Measurements from ENCODE around the gene DLG2.
A peak's percentile ranks its signal among the peaks of the same experiment; 100 is the strongest.

Gene DLG2

GRCh38 chr11:84465040-84465439 lies 1162.1 kb downstream of the DLG2 start:
- DNase-seq (ENCODE audit: low spot score): no peak

DNA sequence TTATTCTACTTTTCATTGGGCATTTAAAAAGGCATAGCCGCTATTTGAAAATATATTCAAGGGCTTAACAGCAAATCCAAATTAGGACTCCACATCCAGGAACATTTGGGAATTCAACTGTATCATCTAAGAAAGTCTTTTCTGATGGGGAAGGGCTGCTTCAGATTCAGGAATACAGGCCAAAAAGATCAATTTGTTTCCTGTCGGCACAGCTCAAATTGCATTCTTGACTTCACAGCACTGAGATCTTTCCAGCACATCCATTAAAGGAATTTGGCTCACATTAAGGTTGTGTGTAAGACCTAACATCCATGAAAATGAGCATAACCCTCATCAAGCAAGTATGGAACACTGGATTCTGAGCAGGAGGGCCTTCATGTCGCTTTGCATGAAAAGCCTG lies 1171.5 kb downstream of the DLG2 start:
- no peak for DNase-seq (ENCODE audit: low spot score)

GRCh38 chr11:84452211-84452610 lies 1174.9 kb downstream of the DLG2 start:
- DNase-seq (ENCODE audit: low spot score): no peak

- DNase-seq (ENCODE audit: low spot score): no peak
These were observed 1188.6 kb downstream of the DLG2 start for GRCh38 chr11:84438565-84438964.

- no peak for DNase-seq (ENCODE audit: low spot score)
These were observed 1189.8 kb downstream of the DLG2 start for GRCh38 chr11:84437071-84437980.

DNA sequence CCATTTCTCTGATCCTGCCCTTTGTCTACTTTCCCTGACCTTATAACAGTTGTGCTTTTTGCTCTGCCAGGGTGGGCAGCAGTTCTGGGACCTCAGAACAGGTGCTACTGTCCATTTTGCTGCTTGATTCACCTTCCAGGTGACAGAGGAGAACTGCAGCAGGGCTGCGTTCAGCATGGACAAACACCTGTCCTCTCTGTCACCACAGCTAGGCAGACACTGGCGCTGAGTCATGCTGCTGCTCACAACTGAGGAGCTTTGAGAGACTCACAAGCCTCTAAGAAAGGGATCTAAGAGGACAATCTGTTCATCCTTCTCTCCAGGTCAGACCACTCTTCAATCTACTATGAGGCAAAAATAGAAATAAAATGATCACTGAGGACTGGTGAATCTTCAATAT lies 1196.5 kb downstream of the DLG2 start:
- no peak for DNase-seq (ENCODE audit: low spot score)

DNA sequence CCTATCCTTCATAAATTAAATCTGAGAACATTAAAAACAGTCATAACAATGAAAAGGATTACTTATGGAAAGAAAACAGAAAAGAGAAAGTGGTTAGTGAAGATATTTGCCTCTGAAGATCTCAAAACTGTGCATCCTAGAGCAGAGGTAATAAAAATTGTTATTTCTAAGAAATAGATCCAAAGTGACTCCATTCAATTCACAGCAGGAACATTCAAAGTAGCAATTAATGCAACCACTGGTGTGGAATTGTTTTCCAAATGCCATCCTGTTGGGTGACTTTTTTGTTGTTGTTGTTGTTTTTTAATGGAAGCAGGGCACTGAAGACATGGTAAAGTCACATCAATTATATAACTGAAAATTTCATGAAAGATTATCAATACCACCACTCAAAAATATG lies 1201.5 kb downstream of the DLG2 start:
- DNase-seq (ENCODE audit: low spot score): no peak

DNA sequence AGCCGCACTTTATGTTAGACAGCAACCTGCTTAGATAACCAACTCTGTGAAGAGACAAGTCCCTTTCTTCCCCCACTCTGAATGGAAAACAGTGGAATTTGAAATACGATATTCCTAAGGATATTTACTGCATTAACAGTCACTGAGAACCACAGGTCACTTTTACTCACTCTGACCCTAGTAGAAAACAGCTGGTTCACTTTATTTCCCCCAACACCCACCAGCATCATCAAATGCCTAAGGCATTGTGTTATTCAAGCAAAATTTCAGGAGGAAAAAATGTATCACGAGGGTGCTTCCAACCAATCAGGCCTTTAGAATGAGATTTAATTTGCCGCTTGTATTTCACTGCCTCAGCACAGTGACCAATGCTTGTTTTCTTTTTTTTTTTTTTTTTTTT lies 1206.9 kb downstream of the DLG2 start:
- no peak for DNase-seq (ENCODE audit: low spot score)

DNA sequence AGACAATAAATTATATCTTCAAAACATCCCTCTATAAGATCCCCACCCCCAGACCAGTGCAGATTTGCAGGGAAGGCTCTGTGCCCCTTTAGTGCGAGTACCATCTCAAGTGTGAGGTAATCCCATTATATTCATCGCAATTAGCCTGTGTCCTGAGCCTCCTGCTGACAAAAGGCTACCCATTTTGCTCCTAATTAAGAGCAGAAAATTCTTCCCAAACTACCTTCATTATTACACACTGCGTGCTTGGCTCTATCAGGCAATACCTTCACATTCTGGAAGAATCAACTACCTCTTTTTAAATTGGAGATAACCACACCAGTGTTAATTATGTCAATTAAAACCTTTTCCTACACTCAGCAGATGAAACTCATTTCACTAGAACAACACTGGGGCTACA lies 1207.5 kb downstream of the DLG2 start:
- DNase-seq (ENCODE audit: low spot score): no peak

- DNase-seq (ENCODE audit: low spot score): no peak
These were observed 1212.2 kb downstream of the DLG2 start for GRCh38 chr11:84414920-84415319.

DNA sequence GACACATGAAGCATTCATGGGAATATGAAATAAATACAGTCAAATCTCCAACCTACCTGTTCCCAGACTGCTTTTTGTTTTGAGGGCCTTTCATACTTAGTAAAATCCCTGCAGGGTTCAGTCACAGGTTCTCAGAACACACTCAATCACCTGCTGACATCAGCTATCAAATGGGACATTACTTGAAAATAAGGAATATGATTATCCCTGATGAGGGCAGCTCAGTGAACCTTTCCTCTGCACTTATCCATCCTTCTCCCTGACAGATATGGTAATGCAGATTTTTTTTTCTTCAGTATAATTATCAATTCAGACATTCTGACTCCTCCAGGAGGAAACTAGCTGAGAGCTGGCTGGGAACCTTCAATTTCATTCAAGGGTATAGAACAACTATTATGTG lies 1213.6 kb downstream of the DLG2 start:
- no peak for DNase-seq (ENCODE audit: low spot score)

DNA sequence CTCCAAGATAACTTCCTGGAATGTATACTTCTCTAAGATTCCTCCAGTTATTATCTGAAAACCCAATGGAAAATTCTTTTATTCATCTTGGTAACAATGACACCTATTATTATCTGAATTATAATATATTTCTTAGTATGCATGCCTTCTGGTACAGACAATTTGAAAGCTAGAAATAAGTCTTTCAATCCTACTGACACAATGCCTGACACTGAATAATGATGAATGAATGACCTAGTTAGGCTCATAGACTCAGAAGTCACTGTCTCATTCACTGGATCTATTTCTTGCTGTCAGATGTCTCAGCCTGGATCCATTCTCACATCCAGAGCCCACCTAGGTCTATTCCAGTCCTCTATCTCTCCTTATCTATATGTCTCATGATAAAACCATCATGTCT lies 1214.3 kb downstream of the DLG2 start:
- DNase-seq (ENCODE audit: low spot score): no peak

DNA sequence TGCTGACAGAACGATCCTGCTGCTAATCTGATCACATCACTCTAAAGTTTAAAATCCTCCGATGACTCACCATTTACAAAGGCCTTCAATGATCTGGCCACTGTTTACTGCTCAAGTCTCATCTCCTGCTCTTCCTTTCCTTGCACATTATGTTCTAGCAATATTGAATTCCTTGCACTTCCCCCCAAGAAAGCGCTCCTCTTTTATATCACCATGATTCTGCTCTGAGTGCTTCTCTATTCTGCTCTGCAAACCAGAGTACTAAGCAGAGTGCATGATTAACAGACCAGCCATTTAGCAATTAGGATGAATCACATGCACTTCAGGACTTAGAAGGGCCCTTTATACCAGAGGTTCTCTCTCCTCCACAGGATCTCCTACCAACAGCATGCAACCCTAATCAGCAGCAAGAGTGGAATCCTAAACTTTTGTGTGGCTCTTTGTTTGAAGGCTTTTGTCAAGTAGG lies 1218.2 kb downstream of the DLG2 start:
- DNase-seq (ENCODE audit: low spot score): no peak

- no peak for DNase-seq (ENCODE audit: low spot score)
These were observed 1220.1 kb downstream of the DLG2 start for GRCh38 chr11:84407091-84407490.

GRCh38 chr11:84398017-84398626 lies 1229.0 kb downstream of the DLG2 start:
- DNase-seq (ENCODE audit: low spot score): no peak

DNA sequence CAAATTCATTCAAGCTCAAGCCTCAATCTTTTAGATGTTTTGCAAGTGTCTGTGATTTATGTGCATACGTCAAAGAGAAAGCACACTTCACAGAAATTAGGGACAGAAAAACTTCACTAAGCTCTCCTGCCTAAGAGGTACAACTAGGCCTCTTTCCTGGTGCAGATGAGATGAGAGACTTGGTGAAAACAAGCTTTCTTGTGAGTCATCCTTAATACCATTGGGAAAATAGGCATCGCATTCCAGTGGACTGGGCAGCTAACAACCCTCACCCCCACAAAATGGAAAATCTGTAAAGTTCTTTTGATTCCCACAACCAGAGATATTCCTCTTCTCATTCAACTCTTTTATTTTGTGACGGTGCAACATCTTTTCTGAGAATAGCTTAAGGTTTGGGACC lies 1230.6 kb downstream of the DLG2 start:
- no peak for DNase-seq (ENCODE audit: low spot score)

DNA sequence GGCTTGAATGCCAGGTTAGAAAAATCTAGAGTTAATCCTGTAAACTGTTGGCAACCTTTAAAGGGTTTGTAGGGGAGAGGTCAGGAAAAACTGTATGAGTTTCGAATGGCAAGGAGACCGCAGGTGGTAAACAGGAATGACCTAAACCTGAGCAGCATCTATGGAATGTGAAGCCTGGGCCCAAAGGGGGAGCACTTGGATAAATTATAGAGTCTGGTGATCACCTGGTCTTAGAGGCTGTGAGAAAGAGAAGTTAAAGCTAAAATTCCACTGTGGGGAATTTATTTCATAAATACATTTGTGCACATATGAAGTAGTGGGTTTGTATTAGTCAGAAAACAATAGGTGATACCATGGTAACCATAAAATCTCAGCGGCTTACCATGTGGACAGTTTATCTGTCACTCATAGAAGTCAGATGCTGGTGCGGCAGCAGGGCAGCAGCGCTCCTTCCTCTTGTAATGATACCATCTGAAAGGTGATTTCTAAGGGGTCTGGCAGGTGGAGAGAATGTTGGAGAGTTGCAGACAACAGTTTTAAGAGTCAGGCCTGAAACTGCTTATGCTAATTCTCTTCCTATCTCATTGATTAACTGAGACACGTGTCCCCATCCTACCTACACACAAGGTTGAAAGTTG lies 1236.6 kb downstream of the DLG2 start:
- DNase-seq (ENCODE audit: low spot score): no peak

DNA sequence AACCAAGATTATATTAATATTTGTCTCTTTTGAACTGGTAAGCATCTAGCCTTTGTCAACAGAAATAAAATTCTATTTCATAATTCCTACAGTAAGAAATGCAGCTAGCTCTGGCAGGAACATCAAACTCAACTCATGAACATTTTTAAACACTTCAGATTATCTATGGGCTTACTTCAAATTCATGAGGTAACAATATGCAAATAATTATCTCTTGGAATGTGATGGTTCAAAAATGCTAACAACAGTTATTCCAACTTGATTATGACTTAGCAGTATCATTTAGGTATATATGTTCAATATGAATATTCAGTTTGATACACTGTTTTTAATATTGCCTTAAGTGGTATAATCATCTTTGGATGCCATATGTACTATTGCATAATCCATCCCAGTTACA lies 1237.4 kb downstream of the DLG2 start:
- no peak for DNase-seq (ENCODE audit: low spot score)

DNA sequence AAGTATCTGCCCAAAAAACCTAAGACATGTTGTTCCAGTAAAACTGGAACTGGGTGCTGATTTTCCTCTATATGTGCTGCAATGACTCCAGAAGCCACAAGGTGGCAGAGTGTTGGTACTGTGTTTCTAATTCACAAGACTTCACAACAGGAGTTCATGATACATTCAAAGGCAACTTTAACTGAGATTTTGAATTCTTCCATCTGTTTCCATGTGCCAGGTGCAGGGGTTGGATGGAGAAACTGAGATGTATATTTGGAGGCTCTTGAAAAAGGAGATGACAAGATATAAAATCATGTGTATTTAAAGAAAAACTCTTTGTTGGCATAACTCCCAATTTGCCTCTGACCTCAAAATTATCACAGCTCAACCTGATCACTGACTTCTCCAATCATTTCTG lies 1242.4 kb downstream of the DLG2 start:
- DNase-seq (ENCODE audit: low spot score): peak; percentile 6

GRCh38 chr11:84383576-84383975 lies 1243.6 kb downstream of the DLG2 start:
- DNase-seq (ENCODE audit: low spot score): no peak

GRCh38 chr11:84381666-84382065 lies 1245.5 kb downstream of the DLG2 start:
- no peak for DNase-seq (ENCODE audit: low spot score)

DNA sequence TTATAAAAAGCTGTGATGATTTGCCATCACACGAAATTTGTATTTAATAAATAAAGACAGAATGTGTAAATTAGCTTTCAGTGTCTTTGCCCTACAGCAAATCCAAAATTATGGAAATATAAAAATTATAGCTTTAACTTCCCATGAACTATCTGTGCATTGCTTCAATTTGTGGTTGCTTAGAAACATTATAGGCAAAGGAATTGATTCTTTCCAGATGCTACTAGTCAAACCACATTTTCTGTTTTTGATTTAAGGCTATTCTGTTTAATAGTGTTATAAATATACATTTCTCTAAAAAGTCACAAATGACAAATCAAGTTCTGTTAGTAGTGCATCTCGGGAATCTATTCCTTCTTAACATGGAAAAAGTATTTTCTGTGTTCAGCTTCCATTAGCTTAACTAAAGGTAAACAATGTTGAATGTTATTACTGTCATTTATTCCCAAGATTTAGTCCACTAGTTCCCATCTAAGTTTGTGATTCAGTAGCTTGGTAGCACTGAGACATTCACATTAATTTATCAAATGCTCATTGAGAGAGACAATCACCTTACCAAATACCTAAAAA lies 1254.7 kb downstream of the DLG2 start:
- no peak for DNase-seq (ENCODE audit: low spot score)

- DNase-seq (ENCODE audit: low spot score): no peak
These were observed 1269.1 kb downstream of the DLG2 start for GRCh38 chr11:84358034-84358433.

All from germinal center (tissue), 1 donor.